ENCODE data around the gene LMBR1.

Gene LMBR1

GRCh38 chr7:156795415-156795814 lies 97.6 kb downstream of the LMBR1 start:
- no peak for DNase-seq (ENCODE audit: low read depth in 2 of 2)

DNA sequence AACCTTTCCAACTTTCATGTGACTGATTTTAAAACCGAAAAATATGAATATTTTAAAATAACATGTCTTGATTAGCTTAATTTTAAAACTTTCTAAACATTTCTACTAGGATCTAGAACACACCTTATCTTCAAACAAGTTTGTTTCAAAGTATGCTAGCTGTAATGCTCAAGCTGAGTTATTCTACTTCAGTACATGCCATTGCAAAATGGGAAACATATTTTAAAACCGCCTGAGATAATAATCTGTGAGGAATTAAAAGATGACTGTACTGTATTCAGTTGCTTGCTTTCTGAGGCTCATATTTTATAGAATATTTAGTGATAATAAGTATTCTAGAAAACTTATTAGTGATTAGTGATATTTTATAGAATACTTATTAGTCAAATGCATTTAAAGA lies 99.6 kb downstream of the LMBR1 start:
- no peak for DNase-seq (ENCODE audit: low read depth in 2 of 2)

GRCh38 chr7:156792611-156793010 lies 100.4 kb downstream of the LMBR1 start:
- no peak for DNase-seq (ENCODE audit: low read depth in 2 of 2)

GRCh38 chr7:156791241-156791640 lies 101.7 kb downstream of the LMBR1 start:
- DNase-seq (ENCODE audit: low read depth in 2 of 2): no peak

GRCh38 chr7:156790264-156790663 lies 102.7 kb downstream of the LMBR1 start:
- no peak for DNase-seq (ENCODE audit: low read depth in 2 of 2)

GRCh38 chr7:156785998-156786543 lies 106.9 kb downstream of the LMBR1 start:
- DNase-seq (ENCODE audit: low read depth in 2 of 2): no peak

DNA sequence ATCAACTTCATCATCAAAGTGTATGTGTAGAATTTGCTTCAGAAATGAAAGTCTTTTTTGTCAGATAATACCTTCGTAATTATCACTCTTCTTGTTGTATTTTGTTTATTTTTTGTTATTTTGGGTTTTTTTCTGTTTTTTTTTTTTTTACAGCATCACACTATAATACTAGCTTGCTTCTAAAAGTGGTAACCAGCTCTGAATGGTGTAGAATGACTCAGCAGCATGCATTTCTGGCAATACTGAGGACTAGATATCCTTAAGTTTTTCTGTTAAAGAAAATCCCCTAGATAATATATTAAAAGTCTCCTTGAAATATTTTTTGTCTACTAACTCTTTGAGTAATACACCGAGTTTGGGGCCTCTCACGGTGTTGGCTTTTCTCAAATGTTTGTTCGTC lies 109.1 kb downstream of the LMBR1 start:
- no peak for DNase-seq (ENCODE audit: low read depth in 2 of 2)

DNA sequence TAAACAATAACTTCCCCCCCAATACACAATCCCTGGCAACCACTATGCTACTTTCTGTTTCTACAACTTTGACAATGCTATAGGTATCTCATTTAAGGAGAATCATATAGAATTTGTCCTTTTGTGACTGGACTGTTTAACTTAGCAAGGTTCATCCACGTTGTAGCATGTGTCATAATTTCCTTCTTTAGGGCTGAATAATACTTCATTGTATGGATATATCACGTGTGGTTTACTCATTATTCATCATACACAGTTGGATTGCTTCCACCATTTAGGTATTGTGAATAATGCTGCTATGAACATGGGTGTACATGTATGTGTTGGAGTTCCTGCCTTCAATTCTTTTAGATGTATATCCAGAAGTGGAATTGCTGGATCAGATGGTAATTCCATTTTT lies 111.0 kb downstream of the LMBR1 start:
- DNase-seq (ENCODE audit: low read depth in 2 of 2): no peak

DNA sequence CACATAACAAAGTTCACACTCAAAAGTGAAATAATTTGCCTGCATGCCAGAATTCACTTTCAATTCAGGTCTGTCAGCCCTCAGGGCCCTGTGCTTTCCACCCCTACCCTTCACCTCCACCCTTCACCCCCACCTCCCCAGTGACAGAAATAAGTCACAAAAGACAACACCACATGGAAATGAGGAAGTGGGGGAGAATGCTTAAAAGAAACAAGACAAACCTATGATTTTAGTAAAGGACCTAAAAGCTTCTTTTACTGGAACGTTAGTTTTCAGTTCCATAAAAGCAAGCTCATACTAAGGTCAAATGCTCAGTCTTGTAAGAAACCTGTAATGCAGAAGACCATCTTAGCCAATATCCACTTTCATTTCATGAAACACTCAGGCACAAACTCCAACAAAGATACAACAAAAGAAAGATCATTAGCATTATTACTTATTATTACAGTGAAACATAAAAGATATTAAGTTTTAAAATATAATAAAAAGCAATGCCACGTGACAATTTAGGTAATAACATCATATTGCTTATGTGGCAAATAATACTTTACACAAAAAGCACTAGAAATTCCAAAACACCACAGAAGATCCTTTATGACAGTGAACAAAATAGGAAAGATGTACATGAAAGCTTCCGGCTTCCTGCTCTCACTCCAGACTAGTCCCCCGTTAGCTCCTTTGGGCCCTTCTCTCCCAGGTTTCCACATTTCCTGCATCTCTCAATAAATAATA lies 112.1 kb downstream of the LMBR1 start:
- DNase-seq (ENCODE audit: low read depth in 2 of 2): no peak

DNA sequence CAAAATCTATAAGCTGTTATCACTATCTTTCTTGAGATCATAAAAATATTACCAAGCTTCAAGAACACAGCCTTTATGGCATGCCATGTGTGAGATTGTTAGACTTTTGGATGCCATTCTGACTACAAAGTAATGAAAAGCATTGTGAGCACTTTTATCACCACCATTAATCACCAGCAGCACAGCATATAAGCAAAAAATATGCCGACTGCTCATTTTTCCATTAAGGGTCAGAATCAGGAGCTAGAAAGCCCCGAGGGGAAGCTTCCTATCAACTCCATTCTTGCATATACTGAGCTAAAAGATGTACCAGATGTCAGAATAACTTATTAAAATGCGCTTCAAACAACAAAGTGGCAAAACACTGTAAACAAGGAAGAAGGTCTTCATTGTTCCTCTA lies 114.3 kb downstream of the LMBR1 start:
- no peak for DNase-seq (ENCODE audit: low read depth in 2 of 2)

DNA sequence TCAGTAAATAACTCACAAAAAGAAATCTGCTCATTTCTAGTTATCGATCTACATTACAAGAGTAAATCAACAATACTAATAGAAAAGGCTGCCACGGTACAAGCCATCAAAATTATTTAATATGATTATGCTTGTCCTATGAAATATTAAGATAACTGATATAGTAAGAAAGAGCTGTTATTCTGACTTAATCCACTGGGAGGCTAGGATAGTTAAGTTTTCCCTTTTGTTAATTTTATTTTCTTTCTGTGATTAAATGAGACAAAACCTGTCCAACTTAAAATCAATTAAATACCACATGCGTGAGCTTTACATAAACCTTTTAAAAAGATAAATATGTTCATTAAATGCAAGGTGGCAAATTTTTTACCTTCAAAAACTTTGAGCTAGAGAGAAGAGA lies 114.8 kb downstream of the LMBR1 start:
- no peak for DNase-seq (ENCODE audit: low read depth in 2 of 2)

- peak in 1 of 2 donors; percentile 2 for DNase-seq (ENCODE audit: low read depth in 2 of 2)
Measured at GRCh38 chr7:156777364-156778069, 115.5 kb downstream of the LMBR1 start.

DNA sequence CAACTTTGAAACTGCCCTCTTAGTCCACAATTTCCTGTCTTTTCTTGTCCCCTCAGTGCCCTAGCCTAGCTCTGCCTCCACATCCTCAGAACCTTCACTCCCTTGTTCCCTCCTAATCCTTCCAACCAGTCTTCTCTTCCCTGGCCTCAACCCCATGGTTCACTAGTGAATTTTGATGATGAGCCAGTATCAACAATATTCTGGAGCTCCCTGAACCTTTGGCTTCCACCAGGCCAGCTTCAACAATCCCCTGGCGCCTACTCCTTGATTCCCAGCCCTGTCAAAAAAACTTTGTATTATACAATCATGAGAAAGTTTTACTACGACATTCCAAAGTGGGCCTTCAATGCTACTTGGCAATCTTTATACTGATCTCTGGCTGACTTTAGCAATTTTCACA lies 116.5 kb downstream of the LMBR1 start:
- DNase-seq (ENCODE audit: low read depth in 2 of 2): no peak

DNA sequence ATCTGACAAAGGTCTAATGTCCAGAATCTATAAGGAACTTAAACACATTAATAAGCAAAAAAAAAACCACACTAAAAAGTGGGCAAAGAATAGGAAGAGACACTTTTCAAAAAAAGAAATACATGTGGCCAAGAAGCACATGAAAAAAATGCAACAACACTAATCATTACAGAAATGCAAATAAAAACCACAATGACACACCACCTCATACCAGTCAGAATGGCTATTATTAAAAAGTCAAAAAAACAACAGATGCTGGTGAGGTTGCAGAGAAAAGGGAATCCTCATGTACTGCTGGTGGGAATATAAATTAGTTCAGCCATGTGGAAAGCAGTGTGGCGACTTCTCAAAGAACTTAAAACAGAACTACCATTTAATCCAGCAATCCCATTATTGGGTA lies 119.0 kb downstream of the LMBR1 start:
- no peak for DNase-seq (ENCODE audit: low read depth in 2 of 2)

GRCh38 chr7:156772725-156773124 lies 120.3 kb downstream of the LMBR1 start:
- no peak for DNase-seq (ENCODE audit: low read depth in 2 of 2)

- DNase-seq (ENCODE audit: low read depth in 2 of 2): no peak
Measured at GRCh38 chr7:156768698-156769472, 124.1 kb downstream of the LMBR1 start.

DNA sequence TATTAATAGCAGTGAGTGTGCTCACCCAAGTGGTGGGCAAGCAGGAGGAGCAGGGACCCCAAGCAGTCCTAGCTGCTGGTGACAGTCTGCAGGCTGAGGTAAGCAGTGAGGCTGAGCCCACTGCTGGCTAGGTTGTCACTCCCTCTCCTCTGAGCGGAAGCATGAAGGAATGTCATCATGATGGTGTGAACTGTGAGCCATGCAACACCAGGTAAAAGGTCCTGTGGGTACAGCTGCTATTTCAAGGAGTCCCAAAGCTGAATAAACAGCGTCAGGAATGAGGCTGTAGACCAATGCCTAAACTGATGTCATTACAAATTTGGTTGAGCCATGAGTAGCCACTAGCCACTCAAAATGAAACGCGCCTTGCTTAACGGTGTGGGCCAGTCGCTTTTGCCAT lies 126.3 kb downstream of the LMBR1 start:
- no peak for DNase-seq (ENCODE audit: low read depth in 2 of 2)

- no peak for DNase-seq (ENCODE audit: low read depth in 2 of 2)
Measured at GRCh38 chr7:156765901-156766656, 126.9 kb downstream of the LMBR1 start.

DNA sequence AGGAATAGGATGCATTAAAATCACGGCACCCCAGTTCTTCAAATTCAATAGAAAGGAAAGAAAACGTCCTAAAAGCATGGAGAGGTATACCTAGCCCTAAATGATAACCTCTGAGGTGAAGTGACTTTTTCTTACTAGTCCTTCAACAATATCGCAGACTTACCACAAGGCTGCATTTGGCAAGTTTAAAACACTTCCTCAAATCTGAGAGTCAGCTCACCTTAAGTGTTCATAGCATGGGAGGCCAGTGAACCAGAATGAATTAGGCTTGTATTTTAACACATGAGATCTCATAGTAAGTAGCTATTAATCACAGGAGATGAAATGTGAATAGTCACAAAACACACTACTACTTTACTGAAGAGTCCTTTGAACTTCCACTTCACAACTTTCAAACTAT lies 128.2 kb downstream of the LMBR1 start:
- DNase-seq (ENCODE audit: low read depth in 2 of 2): no peak

DNA sequence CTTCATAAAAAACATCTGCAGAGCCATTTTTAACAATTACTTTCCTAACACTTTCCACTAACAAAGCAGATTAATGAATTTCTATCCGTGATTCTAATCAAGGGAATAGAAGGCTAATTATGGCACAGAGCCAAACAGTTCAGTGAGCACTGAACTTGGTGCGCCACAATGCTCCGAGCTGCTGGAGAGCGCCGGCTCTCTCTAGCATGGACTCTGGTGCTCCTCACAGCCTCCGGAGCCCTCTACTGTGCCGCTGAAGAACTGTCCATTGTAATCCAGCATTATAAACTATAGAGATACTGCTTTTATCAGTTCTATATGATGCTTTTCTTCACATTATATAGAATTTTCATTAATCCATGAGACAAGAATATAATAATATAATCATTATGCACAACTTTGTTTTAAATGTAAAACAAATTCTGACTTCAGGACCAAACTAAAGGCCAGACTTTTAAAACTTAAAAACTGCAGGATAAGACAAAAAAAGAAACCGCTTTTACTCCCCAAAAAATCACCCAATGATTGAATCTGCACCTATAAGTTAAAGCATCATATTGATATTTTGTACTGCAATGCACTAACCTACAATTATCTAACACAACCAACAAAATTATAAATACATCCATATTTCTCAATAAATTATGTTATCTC lies 128.8 kb downstream of the LMBR1 start:
- DNase-seq (ENCODE audit: low read depth in 2 of 2): no peak

- DNase-seq (ENCODE audit: low read depth in 2 of 2): no peak
Measured at GRCh38 chr7:156759579-156760202, 133.3 kb downstream of the LMBR1 start.
